H9 (cell line): ENCODE data around the gene NBEAL2. TPM values are rescaled to one million over a fixed set of nuclear protein-coding genes. Genes with fewer than 3 reads are reported as not detected.

Source experiments
- DNase-seq: peaks from one replicate; pipeline ENCODE4 v3.0.0-alpha.2; 2017
- H2AFZ ChIP-seq: one replicate; pipeline ENCODE4 v1.6.1; 2013; ENCODE audit warnings: mild to moderate bottlenecking, low read length, control low read depth, moderate library complexity
- H2AK5ac ChIP-seq: 2 replicates; pipeline ENCODE4 v1.6.1; 2013; ENCODE audit warnings: low read length, control low read depth, mixed read lengths; ENCODE audit not compliant: insufficient read length
- H2BK120ac ChIP-seq: one replicate; pipeline ENCODE4 v1.6.1; 2013; ENCODE audit warnings: low read depth, mild to moderate bottlenecking, low read length, control low read depth, inconsistent platforms; ENCODE audit not compliant: poor library complexity, severe bottlenecking
- H2BK12ac ChIP-seq: 2 replicates; pipeline ENCODE4 v1.6.1; 2013; ENCODE audit warnings: low read length, control low read depth, mixed read lengths, low read depth; ENCODE audit not compliant: insufficient read length
- H2BK15ac ChIP-seq: 2 replicates; pipeline ENCODE4 v1.6.1; 2013; ENCODE audit warnings: low read depth, low read length, control low read depth
- H2BK20ac ChIP-seq: one replicate; pipeline ENCODE4 v1.6.1; 2013; ENCODE audit warnings: low read depth, mild to moderate bottlenecking, low read length, control low read depth, inconsistent platforms; ENCODE audit not compliant: poor library complexity, severe bottlenecking
- H2BK5ac ChIP-seq: 2 replicates; pipeline ENCODE4 v1.6.1; 2013; ENCODE audit warnings: low read length, control low read depth, mixed read lengths; ENCODE audit not compliant: insufficient read length
- H3K14ac ChIP-seq: 2 replicates; pipeline ENCODE4 v1.6.1; 2013; ENCODE audit warnings: low read length, control low read depth; ENCODE audit not compliant: insufficient read depth
- H3K18ac ChIP-seq: 2 replicates; pipeline ENCODE4 v1.6.1; 2013; ENCODE audit warnings: low read depth, mild to moderate bottlenecking, mixed read lengths, low read length, control low read depth; ENCODE audit not compliant: insufficient read length
- H3K23ac ChIP-seq: 2 replicates; pipeline ENCODE4 v1.6.1; 2013; ENCODE audit warnings: low read length, control low read depth, mixed read lengths, low read depth; ENCODE audit not compliant: insufficient read length
- H3K23me2 ChIP-seq: 2 replicates; pipeline ENCODE4 v1.6.1; 2013; ENCODE audit warnings: low read depth, mild to moderate bottlenecking, mixed read lengths, low read length, control low read depth; ENCODE audit not compliant: insufficient read length, poor library complexity, severe bottlenecking
- H3K27ac ChIP-seq: 2 replicates; pipeline ENCODE4 v1.5.1; 2013; ENCODE audit warnings: low read length, control low read depth, mixed read lengths, low read depth; ENCODE audit not compliant: insufficient read length
- H3K27me3 ChIP-seq: 2 replicates; pipeline ENCODE4 v1.6.1; 2013; ENCODE audit warnings: low read length, control low read depth, inconsistent platforms; ENCODE audit not compliant: insufficient read depth
- H3K4ac ChIP-seq: 2 replicates; pipeline ENCODE4 v1.6.1; 2013; ENCODE audit warnings: low read depth, mild to moderate bottlenecking, control low read depth, inconsistent platforms, low read length, moderate library complexity
- H3K4me1 ChIP-seq: 2 replicates; pipeline ENCODE4 v1.6.1; 2013; ENCODE audit warnings: low read length, control low read depth, inconsistent platforms; ENCODE audit not compliant: insufficient read depth
- H3K4me2 ChIP-seq: 2 replicates; pipeline ENCODE4 v1.6.1; 2013; ENCODE audit warnings: low read length, control low read depth, mixed read lengths; ENCODE audit not compliant: insufficient read length, insufficient read depth
- H3K56ac ChIP-seq: 2 replicates; pipeline ENCODE4 v1.6.1; 2013; ENCODE audit warnings: low read depth, mild to moderate bottlenecking, mixed read lengths, low read length, control low read depth; ENCODE audit not compliant: insufficient read length
- H3K79me1 ChIP-seq: 2 replicates; pipeline ENCODE4 v1.6.1; 2013; ENCODE audit warnings: low read depth, mild to moderate bottlenecking, moderate library complexity, low read length, control low read depth, inconsistent platforms; ENCODE audit not compliant: insufficient read depth, poor library complexity, severe bottlenecking
- H3K79me2 ChIP-seq: 2 replicates; pipeline ENCODE4 v1.6.1; 2013; ENCODE audit warnings: low read length, control low read depth, inconsistent platforms; ENCODE audit not compliant: insufficient read depth
- H3K9ac ChIP-seq: 2 replicates; pipeline ENCODE4 v1.6.1; 2013; ENCODE audit warnings: low read length, control low read depth, mixed read lengths; ENCODE audit not compliant: insufficient read length; ENCODE audit errors: extremely low read depth
- H3K9me3 ChIP-seq: one replicate; pipeline ENCODE4 v1.6.1; 2013; ENCODE audit warnings: low read depth, low read length, inconsistent platforms; ENCODE audit not compliant: control insufficient read depth
- H3T11ph ChIP-seq: one replicate; pipeline ENCODE4 v1.6.1; 2013; ENCODE audit warnings: mild to moderate bottlenecking, low read length, control low read depth, inconsistent platforms
- H4K20me1 ChIP-seq: one replicate; pipeline ENCODE4 v1.6.1; 2013; ENCODE audit not compliant: control insufficient read depth, insufficient read length, insufficient read depth
- H4K5ac ChIP-seq: 2 replicates; pipeline ENCODE4 v1.6.1; 2013; ENCODE audit warnings: low read depth, mild to moderate bottlenecking, mixed read lengths, low read length, control low read depth; ENCODE audit not compliant: insufficient read length
- H4K8ac ChIP-seq: replicated peaks from 2 replicates; pipeline ENCODE4 v1.6.1; 2013; ENCODE audit warnings: low read length, control low read depth, mixed read lengths, low read depth; ENCODE audit not compliant: insufficient read length
- H4K91ac ChIP-seq: 2 replicates; pipeline ENCODE4 v1.6.1; 2013; ENCODE audit warnings: low read depth, mild to moderate bottlenecking, moderate library complexity, mixed read lengths, low read length, control low read depth; ENCODE audit not compliant: insufficient read length
- H3K27ac Mint-ChIP-seq, 3 experiments: 2 replicates in 2 of 3; 3 replicates in 1 of 3; pipeline ENCODE4 v1.8.0; 2020 to 2021; ENCODE audit warnings: mixed read lengths in 3 of 3, mild to moderate bottlenecking in 1 of 3, moderate library complexity in 1 of 3
- H3K27me3 Mint-ChIP-seq: 2 replicates; pipeline ENCODE4 v1.8.0; 2021; ENCODE audit warnings: low read depth, mild to moderate bottlenecking, moderate library complexity, mixed read lengths
- H3K36me3 Mint-ChIP-seq, 3 experiments: 2 replicates in 2 of 3; 3 replicates in 1 of 3; pipeline ENCODE4 v1.8.0; 2020 to 2021; ENCODE audit warnings: low read depth in 3 of 3, mixed read lengths in 3 of 3; ENCODE audit not compliant: insufficient read depth in 1 of 3
- H3K4me1 Mint-ChIP-seq, 2 experiments: 2 replicates each; pipeline ENCODE4 v1.8.0; 2020; ENCODE audit warnings: mixed read lengths in 2 of 2
- H3K4me3 Mint-ChIP-seq, 2 experiments: 2 replicates in 1 of 2; 3 replicates in 1 of 2; pipeline ENCODE4 v1.8.0; 2020 to 2021; ENCODE audit warnings: mild to moderate bottlenecking in 2 of 2, mixed read lengths in 2 of 2, moderate library complexity in 1 of 2
- H3K9me3 Mint-ChIP-seq, 2 experiments: 2 replicates in 1 of 2; 3 replicates in 1 of 2; pipeline ENCODE4 v1.8.0; 2020; ENCODE audit warnings: mild to moderate bottlenecking in 2 of 2, mixed read lengths in 2 of 2, moderate library complexity in 1 of 2
- WGBS: extraction: QIAGEN DNeasy Blood & Tissue Kit; methylation state at CpG from one replicate; pipeline ENCODE4 v1.1.7; 2013; ENCODE audit warnings: missing lambda C conversion rate, low lambda C conversion rate, mixed read lengths; ENCODE audit not compliant: insufficient read length; ENCODE audit errors: extremely low coverage; 5-methylcytosine and 5-hydroxymethylcytosine counted together
- total RNA-seq: library from RNA; stranded (reverse); gene quantifications from 2 replicates; pipeline ENCODE4 v1.2.1, GENCODE V29; 2021
- TF ChIP-seq, protein P1 (sequence below): fragments of 200-600 bp; sonication (generic); conservative IDR thresholded peaks from 3 replicates; pipeline ENCODE4 v1.8.0; 2021; ENCODE audit warnings: antibody characterized with exemption, mild to moderate bottlenecking

The NBEAL2 gene
- total RNA-seq, 1 experiment from 2014 or later: 52.1 TPM

DNA sequence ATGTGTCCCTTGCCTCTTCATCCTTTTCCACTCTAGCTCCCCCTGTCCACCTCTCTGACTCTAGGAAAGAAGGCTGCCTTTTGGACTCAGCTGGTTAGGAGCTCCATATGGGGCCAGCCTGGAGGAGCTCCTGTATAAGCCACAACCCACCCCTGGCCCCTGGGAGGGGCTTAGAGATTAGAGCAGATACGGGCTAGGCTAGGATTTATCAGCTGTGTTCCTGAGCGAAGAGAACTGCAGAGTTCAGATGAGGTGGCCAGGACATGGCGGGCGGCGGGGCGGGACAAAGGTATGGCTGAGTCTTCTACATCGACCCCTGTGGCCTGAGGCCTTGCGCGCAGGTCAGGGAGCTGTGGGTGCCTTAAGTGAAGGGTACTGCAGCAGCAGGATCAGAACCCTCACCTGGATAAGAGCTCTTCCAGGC lies 7.9 kb downstream of the NBEAL2 start:
- peaks cover 33 to 37% of the 10 kb centered on the region in 2 experiments for H3K4me1 Mint-ChIP-seq
- Histone ChIP-seq H3K4ac (no peak overlapping the region), H3K4me2 (no peak overlapping the region), H3K9me3 (no peaks in the 10 kb centered on the region), H3K79me1 (no peaks in the 10 kb centered on the region), H3K56ac (no peak overlapping the region), H3T11ph (no peak overlapping the region), H4K20me1 (no peaks in the 10 kb centered on the region), H3K14ac (no peak overlapping the region), H4K8ac (no peak overlapping the region), H4K5ac (no peak overlapping the region), H3K23me2 (no peaks in the 10 kb centered on the region), H2AK5ac (no peak overlapping the region), H3K23ac (no peak overlapping the region), H3K18ac (peak overlapping the region; percentile 49), H2BK20ac (no peak overlapping the region), H3K79me2 (no peaks in the 10 kb centered on the region), H4K91ac (no peak overlapping the region), H2BK12ac (no peak overlapping the region), H2BK5ac (no peak overlapping the region), H2AFZ (no peak overlapping the region), H2BK15ac (no peak overlapping the region), H3K27ac (no peak overlapping the region), H3K27me3 (no peaks in the 10 kb centered on the region), H3K4me1 (peaks cover 4% of the 10 kb centered on the region; the same call in 1 of the 2 replicates), H3K9ac (no peak overlapping the region), H2BK120ac (no peak overlapping the region)
- WGBS: no CpG with 5 or more reads among the region's 9 CpGs
- peaks cover 10 to 23% (median 15%) of the 10 kb centered on the region in 3 experiments for H3K36me3 Mint-ChIP-seq
- TF ChIP-seq, protein P1, sequence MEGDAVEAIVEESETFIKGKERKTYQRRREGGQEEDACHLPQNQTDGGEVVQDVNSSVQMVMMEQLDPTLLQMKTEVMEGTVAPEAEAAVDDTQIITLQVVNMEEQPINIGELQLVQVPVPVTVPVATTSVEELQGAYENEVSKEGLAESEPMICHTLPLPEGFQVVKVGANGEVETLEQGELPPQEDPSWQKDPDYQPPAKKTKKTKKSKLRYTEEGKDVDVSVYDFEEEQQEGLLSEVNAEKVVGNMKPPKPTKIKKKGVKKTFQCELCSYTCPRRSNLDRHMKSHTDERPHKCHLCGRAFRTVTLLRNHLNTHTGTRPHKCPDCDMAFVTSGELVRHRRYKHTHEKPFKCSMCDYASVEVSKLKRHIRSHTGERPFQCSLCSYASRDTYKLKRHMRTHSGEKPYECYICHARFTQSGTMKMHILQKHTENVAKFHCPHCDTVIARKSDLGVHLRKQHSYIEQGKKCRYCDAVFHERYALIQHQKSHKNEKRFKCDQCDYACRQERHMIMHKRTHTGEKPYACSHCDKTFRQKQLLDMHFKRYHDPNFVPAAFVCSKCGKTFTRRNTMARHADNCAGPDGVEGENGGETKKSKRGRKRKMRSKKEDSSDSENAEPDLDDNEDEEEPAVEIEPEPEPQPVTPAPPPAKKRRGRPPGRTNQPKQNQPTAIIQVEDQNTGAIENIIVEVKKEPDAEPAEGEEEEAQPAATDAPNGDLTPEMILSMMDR: no peak
- H3K27ac Mint-ChIP-seq: peak overlapping the region in 2 of 3 experiments; percentile 78 to 97; a peak in 5 of 7 replicates
- H3K27me3 Mint-ChIP-seq: peaks cover 3% of the 10 kb centered on the region; the same call in 1 of the 2 replicates
- no peaks in the 10 kb centered on the region for H3K9me3 Mint-ChIP-seq
- H3K4me3 Mint-ChIP-seq: no peak overlapping the region; a peak in 1 of 5 replicates
- DNase-seq: no peak
